ENCODE results near the gene EYA2.

- TF ChIP-seq CTCF (optimal IDR thresholded peaks at IDR 0.05 in 1 of 3, IDR thresholded peaks at IDR 0.05 in 1 of 3, conservative IDR thresholded peaks at IDR 0.05 in 1 of 3; ENCODE audit: extremely low read depth in 1 of 3, insufficient read depth in 2 of 3, low read length in 3 of 3) (no peak), EZH2 (IDR thresholded peaks at IDR 0.05; ENCODE audit: low read length) (no peak)
Observed at GRCh38 chr20:47106786-47107185, 212.1 kb downstream of the EYA2 start.
